Measurements from ENCODE around the gene CEP112. TPM values are rescaled to one million over a fixed set of nuclear protein-coding genes. Genes with fewer than 3 reads are reported as not detected.

The CEP112 gene
- total and polyA plus RNA-seq, 2 donors (not counting 3 experiments of a cell fraction or from before 2014, with no cell fraction given), result 1.5 to 25.3 TPM

DNA sequence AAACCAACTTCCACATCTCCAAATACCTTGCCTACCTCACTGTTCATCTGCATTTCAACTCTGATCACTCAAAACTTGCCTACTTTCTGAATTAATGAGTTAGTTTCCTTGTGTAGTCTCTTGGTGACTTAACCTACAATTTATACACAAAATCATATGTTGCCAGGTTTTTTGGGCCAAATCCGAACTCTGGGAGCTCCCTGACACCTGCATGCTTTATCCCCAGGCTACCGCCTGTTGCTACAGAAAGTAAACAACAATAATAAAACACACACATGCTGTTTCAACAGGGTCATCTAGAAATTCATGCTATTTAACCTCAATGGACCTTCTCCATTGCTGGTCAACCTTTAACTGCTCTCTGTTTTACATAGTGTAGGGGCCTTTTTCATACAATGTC lies 526.0 kb downstream of the CEP112 start:
- Histone ChIP-seq H3K79me2 (ENCODE audit: control insufficient read depth, insufficient read depth, low read length) (no peaks in the 10 kb centered on the region), H3K36me3 (ENCODE audit: control insufficient read depth in 2 of 2, extremely low read depth in 1 of 2, insufficient read depth in 2 of 2, low read length in 2 of 2) (no peaks in the 10 kb centered on the region), H4K20me1 (replicated peaks; ENCODE audit: control insufficient read depth, extremely low read depth, insufficient read depth, low read length) (no peaks in the 10 kb centered on the region), H3K27ac (ENCODE audit: insufficient read depth, low read depth, low read length) (no peak overlapping the region), H3K4me1 (ENCODE audit: control insufficient read depth, extremely low read depth, insufficient read depth, low read length) (peaks cover 7% of the 10 kb centered on the region), H3K4me3 (replicated peaks in 1 of 3; ENCODE audit: insufficient read depth in 1 of 3, low read depth in 1 of 3, low read length in 3 of 3) (no peak overlapping the region), H3K9ac (replicated peaks; ENCODE audit: extremely low read depth, insufficient read depth, low read length) (no peak overlapping the region), H2AFZ (ENCODE audit: low read depth, low read length) (no peak overlapping the region), H3K27me3 (ENCODE audit: control insufficient read depth in 2 of 2, insufficient read depth in 2 of 2, low read length in 2 of 2) (no peaks in the 10 kb centered on the region), H3K9me1 (replicated peaks; ENCODE audit: control insufficient read depth, extremely low read depth, insufficient read depth, low read length) (no peaks in the 10 kb centered on the region), H3K4me2 (ENCODE audit: insufficient read depth, low read length) (no peak overlapping the region), H3K9me3 (replicated peaks; ENCODE audit: control insufficient read depth, insufficient read depth, low read length) (no peaks in the 10 kb centered on the region)
- DNase-seq (ENCODE audit: low read depth, low spot score), result no peak
- ChIA-PET CTCF (no interaction called here), POLR2A (no interaction called here)
- intact Hi-C loops (cut with micrococcal nuclease) (no loop called here), dilution Hi-C loops (cut with MboI; ENCODE audit: extremely low pct_ligation_motif_present, low sequenced_read_pairs) (no loop called here)
- no peak for TF ChIP-seq MYC (IDR thresholded peaks at IDR 0.05; ENCODE audit: low read depth, low read length)
- no peak for TF ChIP-seq JUN (IDR thresholded peaks at IDR 0.05; ENCODE audit: borderline replicate concordance, insufficient read depth, insufficient read length, low read depth)
- no peak for TF ChIP-seq POLR2A (IDR thresholded peaks at IDR 0.05; ENCODE audit: low read depth, low read length)
- TF ChIP-seq, protein P1, sequence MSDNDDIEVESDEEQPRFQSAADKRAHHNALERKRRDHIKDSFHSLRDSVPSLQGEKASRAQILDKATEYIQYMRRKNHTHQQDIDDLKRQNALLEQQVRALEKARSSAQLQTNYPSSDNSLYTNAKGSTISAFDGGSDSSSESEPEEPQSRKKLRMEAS (IDR thresholded peaks at IDR 0.05; ENCODE audit: insufficient read depth, insufficient read length), result no peak
- FAIRE-seq, result no peak
- no TSS peak for BruUV-seq (replicated peaks)

DNA sequence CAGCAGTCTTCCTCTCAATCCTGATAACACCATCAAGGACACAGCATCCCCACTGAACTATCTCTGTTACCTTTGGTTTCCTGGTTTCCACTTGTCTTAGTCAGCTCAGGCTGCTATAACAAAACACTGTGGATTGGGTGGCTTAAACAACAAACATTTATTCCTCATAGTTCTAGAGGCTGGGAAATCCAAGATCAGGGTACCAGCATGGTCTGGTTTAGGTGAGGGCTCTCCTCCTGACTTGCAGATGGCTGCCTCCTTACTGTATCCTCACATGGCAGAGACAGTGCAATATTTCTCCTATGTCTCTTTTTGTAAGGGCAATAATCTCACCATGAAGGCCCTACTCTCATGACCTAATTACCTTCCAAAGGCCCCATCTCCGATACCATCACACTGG lies 527.2 kb downstream of the CEP112 start:
- H3K9me3 ChIP-seq (replicated peaks; ENCODE audit: control insufficient read depth, insufficient read depth, low read length), result no peaks in the 10 kb centered on the region
- no peaks in the 10 kb centered on the region for H3K79me2 ChIP-seq (ENCODE audit: control insufficient read depth, insufficient read depth, low read length)
- POLR2A ChIA-PET, result no interaction called here
- no peaks in the 10 kb centered on the region for H4K20me1 ChIP-seq (replicated peaks; ENCODE audit: control insufficient read depth, extremely low read depth, insufficient read depth, low read length)
- CTCF ChIA-PET, result no interaction called here
- H3K4me1 ChIP-seq (ENCODE audit: control insufficient read depth, extremely low read depth, insufficient read depth, low read length), result peaks cover 9% of the 10 kb centered on the region
- no peaks in the 10 kb centered on the region for H3K36me3 ChIP-seq (ENCODE audit: control insufficient read depth in 2 of 2, extremely low read depth in 1 of 2, insufficient read depth in 2 of 2, low read length in 2 of 2)
- intact Hi-C loops (cut with micrococcal nuclease) (no loop called here), dilution Hi-C loops (cut with MboI; ENCODE audit: extremely low pct_ligation_motif_present, low sequenced_read_pairs) (no loop called here)
- H3K27ac ChIP-seq (ENCODE audit: insufficient read depth, low read depth, low read length), result no peak overlapping the region
- H3K9me1 ChIP-seq (replicated peaks; ENCODE audit: control insufficient read depth, extremely low read depth, insufficient read depth, low read length), result no peaks in the 10 kb centered on the region
- no peak overlapping the region for H3K4me2 ChIP-seq (ENCODE audit: insufficient read depth, low read length)
- no peak overlapping the region for H2AFZ ChIP-seq (ENCODE audit: low read depth, low read length)
- no peaks in the 10 kb centered on the region for H3K27me3 ChIP-seq (ENCODE audit: control insufficient read depth in 2 of 2, insufficient read depth in 2 of 2, low read length in 2 of 2)
- no TSS peak for BruUV-seq (replicated peaks)
- no peak overlapping the region for H3K4me3 ChIP-seq (replicated peaks in 1 of 3; ENCODE audit: insufficient read depth in 1 of 3, low read depth in 1 of 3, low read length in 3 of 3)
- DNase-seq (ENCODE audit: low read depth, low spot score), result no peak
- FAIRE-seq, result no peak
- H3K9ac ChIP-seq (replicated peaks; ENCODE audit: extremely low read depth, insufficient read depth, low read length), result no peak overlapping the region
- TF ChIP-seq POLR2A (IDR thresholded peaks at IDR 0.05; ENCODE audit: low read depth, low read length), result no peak
- no peak for TF ChIP-seq JUN (IDR thresholded peaks at IDR 0.05; ENCODE audit: borderline replicate concordance, insufficient read depth, insufficient read length, low read depth)
- TF ChIP-seq MYC (IDR thresholded peaks at IDR 0.05; ENCODE audit: low read depth, low read length), result no peak
- TF ChIP-seq, protein P2, sequence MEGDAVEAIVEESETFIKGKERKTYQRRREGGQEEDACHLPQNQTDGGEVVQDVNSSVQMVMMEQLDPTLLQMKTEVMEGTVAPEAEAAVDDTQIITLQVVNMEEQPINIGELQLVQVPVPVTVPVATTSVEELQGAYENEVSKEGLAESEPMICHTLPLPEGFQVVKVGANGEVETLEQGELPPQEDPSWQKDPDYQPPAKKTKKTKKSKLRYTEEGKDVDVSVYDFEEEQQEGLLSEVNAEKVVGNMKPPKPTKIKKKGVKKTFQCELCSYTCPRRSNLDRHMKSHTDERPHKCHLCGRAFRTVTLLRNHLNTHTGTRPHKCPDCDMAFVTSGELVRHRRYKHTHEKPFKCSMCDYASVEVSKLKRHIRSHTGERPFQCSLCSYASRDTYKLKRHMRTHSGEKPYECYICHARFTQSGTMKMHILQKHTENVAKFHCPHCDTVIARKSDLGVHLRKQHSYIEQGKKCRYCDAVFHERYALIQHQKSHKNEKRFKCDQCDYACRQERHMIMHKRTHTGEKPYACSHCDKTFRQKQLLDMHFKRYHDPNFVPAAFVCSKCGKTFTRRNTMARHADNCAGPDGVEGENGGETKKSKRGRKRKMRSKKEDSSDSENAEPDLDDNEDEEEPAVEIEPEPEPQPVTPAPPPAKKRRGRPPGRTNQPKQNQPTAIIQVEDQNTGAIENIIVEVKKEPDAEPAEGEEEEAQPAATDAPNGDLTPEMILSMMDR (IDR thresholded peaks at IDR 0.05; ENCODE audit: extremely low read depth in 1 of 2, insufficient read depth in 1 of 2, low read depth in 1 of 2, low read length in 2 of 2), result no peak
- TF ChIP-seq EZH2 (IDR thresholded peaks at IDR 0.05; ENCODE audit: borderline replicate concordance, low read depth, low read length, severe bottlenecking), result no peak
- no peak for TF ChIP-seq FOS (IDR thresholded peaks at IDR 0.05; ENCODE audit: borderline replicate concordance, insufficient read depth, low read length)

All from endothelial cell of umbilical vein (primary cell).